HCT116 (cell line): ENCODE data around the gene CA4.

ENCODE experiments used
- CEBPB ChIP-seq: IDR thresholded peaks from 2 replicates; pipeline ENCODE4 v1.6.1; 2012; ENCODE audit warnings: low read depth
- CTCF ChIP-seq, 3 experiments: fragments of 200-600 bp in 1 of 3; sonication (generic) in 1 of 3; IDR thresholded peaks in 2 of 3; conservative IDR thresholded peaks in 1 of 3; 2 replicates each; pipeline ENCODE4 v1.5.1; 2012 to 2017; ENCODE audit warnings: low read depth in 2 of 3, low read length in 2 of 3, antibody characterized with exemption in 1 of 3, borderline replicate concordance in 1 of 3, control low read depth in 1 of 3, mild to moderate bottlenecking in 1 of 3, mixed read lengths in 1 of 3, mixed run types in 1 of 3, moderate library complexity in 1 of 3; ENCODE audit not compliant: insufficient read depth in 1 of 3
- ELF1 ChIP-seq: IDR thresholded peaks from 2 replicates; pipeline ENCODE4 v1.6.1; 2012; ENCODE audit warnings: low read depth, borderline replicate concordance
- EZH2phosphoT487 ChIP-seq: fragments of 200-600 bp; IDR thresholded peaks from 2 replicates; pipeline ENCODE4 v1.6.1; 2018; ENCODE audit warnings: antibody characterized with exemption, borderline replicate concordance
- JUND ChIP-seq: IDR thresholded peaks from 2 replicates; pipeline ENCODE4 v1.6.1; 2012
- POLR2A ChIP-seq: IDR thresholded peaks from 2 replicates; pipeline ENCODE4 v1.7.0; 2011; ENCODE audit warnings: borderline replicate concordance; ENCODE audit not compliant: insufficient read depth, insufficient read length; ENCODE audit errors: extremely low read depth
- POLR2AphosphoS5 ChIP-seq: IDR thresholded peaks from 2 replicates; pipeline ENCODE4 v1.6.1; 2011; ENCODE audit warnings: mild to moderate bottlenecking, low read depth, low read length, moderate library complexity
- SP1 ChIP-seq: IDR thresholded peaks from 2 replicates; pipeline ENCODE4 v1.6.1; 2012; ENCODE audit warnings: low read depth
- YY1 ChIP-seq: IDR thresholded peaks from 2 replicates; pipeline ENCODE4 v1.6.1; 2011; ENCODE audit warnings: low read length, low read depth, moderate library complexity, mild to moderate bottlenecking; ENCODE audit not compliant: insufficient replicate concordance; ENCODE audit errors: extremely low read depth
- ZNF274 ChIP-seq: fragments of 200-500 bp; sonication (Bioruptor generic); IDR thresholded peaks from 2 replicates; pipeline ENCODE4 v1.6.1; 2014; ENCODE audit warnings: mild to moderate bottlenecking, low read depth, low read length, inconsistent platforms
- TF ChIP-seq, protein P1 (sequence below): IDR thresholded peaks from 2 replicates; pipeline ENCODE4 v1.6.1; 2012
- TF ChIP-seq, protein P2 (sequence below): IDR thresholded peaks from 2 replicates; pipeline ENCODE4 v1.6.1; 2012; ENCODE audit warnings: low read depth

DNA sequence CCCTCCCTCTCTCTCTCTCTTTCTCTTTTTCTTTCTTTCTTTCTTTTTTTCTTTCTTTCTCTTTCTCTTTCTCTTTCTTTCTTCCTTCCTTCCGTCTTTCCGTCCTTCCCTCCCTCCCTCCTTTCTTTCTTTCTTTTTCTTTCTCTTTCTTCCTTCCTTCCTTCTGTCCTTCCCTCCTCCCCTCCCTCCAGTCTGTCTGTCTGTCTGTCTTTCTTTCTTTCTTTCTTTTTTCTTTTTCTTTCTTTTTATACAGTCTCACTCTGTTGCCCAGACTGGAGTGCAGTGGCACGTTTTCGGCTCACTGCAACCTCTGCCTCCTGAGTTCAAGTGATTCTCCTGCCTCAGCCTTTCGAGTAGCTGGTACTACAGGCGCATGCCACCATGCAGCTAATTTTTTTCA lies 14.4 kb downstream of the CA4 start:
- TF ChIP-seq CTCF (IDR thresholded peaks at IDR 0.05 in 2 of 3, conservative IDR thresholded peaks at IDR 0.05 in 1 of 3; ENCODE audit: borderline replicate concordance in 1 of 3, insufficient read depth in 1 of 3, low read depth in 2 of 3, low read length in 2 of 3): no peak
- TF ChIP-seq ZNF274: no peak
- no peak for TF ChIP-seq CEBPB
- TF ChIP-seq, protein P1, sequence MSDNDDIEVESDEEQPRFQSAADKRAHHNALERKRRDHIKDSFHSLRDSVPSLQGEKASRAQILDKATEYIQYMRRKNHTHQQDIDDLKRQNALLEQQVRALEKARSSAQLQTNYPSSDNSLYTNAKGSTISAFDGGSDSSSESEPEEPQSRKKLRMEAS: no peak
- TF ChIP-seq ELF1: no peak
- no peak for TF ChIP-seq EZH2phosphoT487
- no peak for TF ChIP-seq SP1
- no peak for TF ChIP-seq JUND
- TF ChIP-seq POLR2AphosphoS5: no peak
- TF ChIP-seq YY1: no peak
- TF ChIP-seq, protein P2, sequence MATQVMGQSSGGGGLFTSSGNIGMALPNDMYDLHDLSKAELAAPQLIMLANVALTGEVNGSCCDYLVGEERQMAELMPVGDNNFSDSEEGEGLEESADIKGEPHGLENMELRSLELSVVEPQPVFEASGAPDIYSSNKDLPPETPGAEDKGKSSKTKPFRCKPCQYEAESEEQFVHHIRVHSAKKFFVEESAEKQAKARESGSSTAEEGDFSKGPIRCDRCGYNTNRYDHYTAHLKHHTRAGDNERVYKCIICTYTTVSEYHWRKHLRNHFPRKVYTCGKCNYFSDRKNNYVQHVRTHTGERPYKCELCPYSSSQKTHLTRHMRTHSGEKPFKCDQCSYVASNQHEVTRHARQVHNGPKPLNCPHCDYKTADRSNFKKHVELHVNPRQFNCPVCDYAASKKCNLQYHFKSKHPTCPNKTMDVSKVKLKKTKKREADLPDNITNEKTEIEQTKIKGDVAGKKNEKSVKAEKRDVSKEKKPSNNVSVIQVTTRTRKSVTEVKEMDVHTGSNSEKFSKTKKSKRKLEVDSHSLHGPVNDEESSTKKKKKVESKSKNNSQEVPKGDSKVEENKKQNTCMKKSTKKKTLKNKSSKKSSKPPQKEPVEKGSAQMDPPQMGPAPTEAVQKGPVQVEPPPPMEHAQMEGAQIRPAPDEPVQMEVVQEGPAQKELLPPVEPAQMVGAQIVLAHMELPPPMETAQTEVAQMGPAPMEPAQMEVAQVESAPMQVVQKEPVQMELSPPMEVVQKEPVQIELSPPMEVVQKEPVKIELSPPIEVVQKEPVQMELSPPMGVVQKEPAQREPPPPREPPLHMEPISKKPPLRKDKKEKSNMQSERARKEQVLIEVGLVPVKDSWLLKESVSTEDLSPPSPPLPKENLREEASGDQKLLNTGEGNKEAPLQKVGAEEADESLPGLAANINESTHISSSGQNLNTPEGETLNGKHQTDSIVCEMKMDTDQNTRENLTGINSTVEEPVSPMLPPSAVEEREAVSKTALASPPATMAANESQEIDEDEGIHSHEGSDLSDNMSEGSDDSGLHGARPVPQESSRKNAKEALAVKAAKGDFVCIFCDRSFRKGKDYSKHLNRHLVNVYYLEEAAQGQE: no peak
- TF ChIP-seq POLR2A: no peak
